ENCODE results near the gene SLC6A3.

The SLC6A3 gene

DNA sequence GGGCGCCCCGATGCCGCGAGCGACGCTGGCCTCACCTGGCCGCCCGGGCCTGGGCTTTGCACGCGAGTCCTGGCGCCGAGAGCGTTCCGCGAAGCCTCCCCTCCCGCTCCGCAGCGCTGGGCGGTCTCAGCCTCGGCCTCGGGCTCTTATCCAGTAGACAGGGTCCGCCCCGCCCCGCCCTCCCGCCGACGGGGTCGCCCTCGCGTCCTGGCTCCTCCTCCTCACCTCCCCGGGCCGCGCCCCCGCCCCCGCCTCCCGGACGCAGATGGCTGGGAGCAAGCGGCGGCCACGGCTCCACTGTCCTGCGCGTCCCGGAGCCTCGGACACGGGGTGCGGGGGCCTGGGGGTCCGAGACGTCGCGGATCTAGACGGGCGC is at the start of gene SLC6A3:
TSS of gene SLC6A3 (minus strand) at position 128 of the 376 bp plus-strand sequence. CDS start 2,243 bp downstream, outside the sequence.
- Histone ChIP-seq H3K9ac (ENCODE audit: low read depth, low read length) (peak within 1 kb of the TSS; percentile 58), H3K4me1 (ENCODE audit: insufficient read depth, low read length) (no peaks in the 10 kb centered on the region), H3K9me3 (ENCODE audit: control insufficient read depth, insufficient read depth, low read length) (no peaks in the 10 kb centered on the region), H3K36me3 (ENCODE audit: insufficient read depth, low read length) (no peaks in the 10 kb centered on the region)

DNA sequence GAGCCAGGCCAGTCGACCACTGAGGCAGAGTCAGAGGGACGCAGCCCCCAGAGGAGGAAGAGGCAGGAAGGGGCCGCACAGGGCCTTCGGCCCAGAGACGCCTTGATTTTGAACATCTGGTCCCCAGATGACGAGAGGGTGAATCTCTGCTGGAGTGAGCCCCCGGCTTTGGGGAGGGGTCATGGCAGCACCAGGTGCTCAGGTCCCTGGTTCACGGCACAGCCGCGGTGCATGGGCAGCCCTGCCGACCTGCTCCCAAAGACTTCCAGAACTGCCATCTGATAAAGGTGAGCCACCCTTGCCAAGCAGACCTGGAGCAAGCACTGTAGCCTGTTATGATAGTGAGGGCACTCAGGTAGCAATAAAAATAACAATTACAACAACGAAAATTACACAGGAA is 48.7 kb upstream of the SLC6A3 start:
- Histone ChIP-seq H3K9ac (ENCODE audit: low read depth, low read length) (no peak overlapping the region), H3K4me1 (ENCODE audit: insufficient read depth, low read length) (no peaks in the 10 kb centered on the region), H3K36me3 (ENCODE audit: insufficient read depth, low read length) (peaks cover 32% of the 10 kb centered on the region), H3K9me3 (ENCODE audit: control insufficient read depth, insufficient read depth, low read length) (no peaks in the 10 kb centered on the region)

DNA sequence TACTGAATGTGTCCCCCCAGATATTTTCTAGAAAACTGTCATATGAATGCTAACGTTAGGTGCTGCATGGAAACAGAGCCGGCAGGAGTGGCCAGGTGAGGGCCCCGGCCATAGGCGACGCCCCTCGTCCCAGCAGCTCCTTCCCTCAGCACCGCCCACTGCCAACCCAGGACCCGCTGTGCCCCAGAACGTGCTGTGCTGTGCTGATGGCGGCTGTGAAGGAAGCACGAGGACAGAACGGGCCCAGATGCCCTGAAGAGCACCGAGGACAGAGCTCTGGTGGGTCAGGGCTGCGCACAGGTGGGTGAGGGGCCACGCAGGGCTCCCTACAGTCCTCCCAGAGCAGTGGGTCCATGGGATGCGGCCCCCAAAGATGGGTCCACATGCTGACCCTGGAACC is 48.2 kb upstream of the SLC6A3 start:
- H3K9me3 ChIP-seq (ENCODE audit: control insufficient read depth, insufficient read depth, low read length), result no peaks in the 10 kb centered on the region
- peaks cover 36% of the 10 kb centered on the region for H3K36me3 ChIP-seq (ENCODE audit: insufficient read depth, low read length)
- no peaks in the 10 kb centered on the region for H3K4me1 ChIP-seq (ENCODE audit: insufficient read depth, low read length)
- no peak overlapping the region for H3K9ac ChIP-seq (ENCODE audit: low read depth, low read length)

- Histone ChIP-seq H3K9me3 (ENCODE audit: control insufficient read depth, insufficient read depth, low read length) (no peaks in the 10 kb centered on the region), H3K4me1 (ENCODE audit: insufficient read depth, low read length) (no peaks in the 10 kb centered on the region), H3K9ac (ENCODE audit: low read depth, low read length) (no peak overlapping the region), H3K36me3 (ENCODE audit: insufficient read depth, low read length) (peaks cover 40% of the 10 kb centered on the region)
Observed at GRCh38 chr5:1492757-1493156, 47.5 kb upstream of the SLC6A3 start.

- no peaks in the 10 kb centered on the region for H3K9me3 ChIP-seq (ENCODE audit: control insufficient read depth, insufficient read depth, low read length)
- no peaks in the 10 kb centered on the region for H3K4me1 ChIP-seq (ENCODE audit: insufficient read depth, low read length)
- peaks cover 46% of the 10 kb centered on the region for H3K36me3 ChIP-seq (ENCODE audit: insufficient read depth, low read length)
- H3K9ac ChIP-seq (ENCODE audit: low read depth, low read length), result no peak overlapping the region
Observed at GRCh38 chr5:1490376-1490775, 45.1 kb upstream of the SLC6A3 start.

DNA sequence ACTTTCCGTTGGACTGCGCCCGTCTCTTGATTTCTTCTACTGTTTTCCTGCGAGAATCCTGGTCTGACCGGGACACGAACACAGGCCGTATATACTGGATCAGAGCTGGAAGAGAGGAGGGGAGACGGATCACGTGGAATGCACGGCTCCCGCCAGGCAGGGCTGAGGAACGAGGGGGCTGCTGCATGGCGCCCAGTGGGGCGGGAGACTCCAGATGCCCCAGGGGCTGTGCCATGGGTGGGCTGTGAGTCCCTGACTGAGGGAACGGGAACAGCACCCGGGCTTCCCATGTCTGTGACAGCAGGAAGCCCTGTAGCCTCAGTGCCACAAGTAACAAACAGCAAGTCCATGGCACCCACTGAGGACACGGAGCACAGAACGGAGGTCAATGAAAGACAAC is 44.5 kb upstream of the SLC6A3 start:
- Histone ChIP-seq H3K36me3 (ENCODE audit: insufficient read depth, low read length) (peaks cover 43% of the 10 kb centered on the region), H3K9ac (ENCODE audit: low read depth, low read length) (no peak overlapping the region), H3K9me3 (ENCODE audit: control insufficient read depth, insufficient read depth, low read length) (no peaks in the 10 kb centered on the region), H3K4me1 (ENCODE audit: insufficient read depth, low read length) (no peaks in the 10 kb centered on the region)

DNA sequence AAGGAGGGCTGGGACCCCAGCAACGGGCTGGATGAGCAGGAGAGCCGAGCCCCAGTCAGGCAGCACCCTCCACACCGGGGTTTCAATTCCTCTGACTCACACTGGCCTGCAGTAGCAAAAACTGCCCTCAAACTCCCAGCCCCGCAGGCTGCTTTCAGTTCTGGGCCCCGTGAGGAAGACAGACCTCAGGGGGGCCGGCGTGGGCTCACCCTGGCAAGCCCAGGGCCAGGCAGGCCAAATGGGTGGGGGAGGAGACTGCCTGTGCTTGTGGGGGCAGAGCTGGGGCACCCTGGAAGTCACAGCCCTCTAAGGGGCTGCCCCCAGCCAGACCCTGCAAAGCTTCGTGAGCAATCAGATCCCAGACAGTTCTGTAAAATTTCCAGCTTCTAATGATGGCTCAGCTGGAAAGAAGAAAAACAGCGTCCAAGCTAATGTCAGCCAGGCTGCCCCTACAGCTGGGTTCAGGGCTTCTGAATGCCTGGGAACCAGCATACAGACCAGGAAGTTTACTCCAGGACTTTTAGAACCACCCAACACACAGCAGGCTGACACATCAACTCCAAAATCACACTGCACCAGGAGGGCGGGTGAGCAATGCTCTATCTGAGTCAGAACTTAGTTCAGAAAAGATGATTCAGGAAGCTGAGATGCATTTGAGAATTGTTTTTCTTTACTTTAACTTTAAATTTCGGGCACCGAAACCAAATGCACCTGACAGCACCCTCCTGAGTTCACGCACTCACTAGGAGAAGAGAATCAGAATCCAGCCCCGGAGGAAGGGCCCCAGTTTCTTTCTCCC is 43.8 kb upstream of the SLC6A3 start:
- Histone ChIP-seq H3K9me3 (ENCODE audit: control insufficient read depth, insufficient read depth, low read length) (no peaks in the 10 kb centered on the region), H3K4me1 (ENCODE audit: insufficient read depth, low read length) (no peaks in the 10 kb centered on the region), H3K36me3 (ENCODE audit: insufficient read depth, low read length) (peaks cover 40% of the 10 kb centered on the region), H3K9ac (ENCODE audit: low read depth, low read length) (no peak overlapping the region)

DNA sequence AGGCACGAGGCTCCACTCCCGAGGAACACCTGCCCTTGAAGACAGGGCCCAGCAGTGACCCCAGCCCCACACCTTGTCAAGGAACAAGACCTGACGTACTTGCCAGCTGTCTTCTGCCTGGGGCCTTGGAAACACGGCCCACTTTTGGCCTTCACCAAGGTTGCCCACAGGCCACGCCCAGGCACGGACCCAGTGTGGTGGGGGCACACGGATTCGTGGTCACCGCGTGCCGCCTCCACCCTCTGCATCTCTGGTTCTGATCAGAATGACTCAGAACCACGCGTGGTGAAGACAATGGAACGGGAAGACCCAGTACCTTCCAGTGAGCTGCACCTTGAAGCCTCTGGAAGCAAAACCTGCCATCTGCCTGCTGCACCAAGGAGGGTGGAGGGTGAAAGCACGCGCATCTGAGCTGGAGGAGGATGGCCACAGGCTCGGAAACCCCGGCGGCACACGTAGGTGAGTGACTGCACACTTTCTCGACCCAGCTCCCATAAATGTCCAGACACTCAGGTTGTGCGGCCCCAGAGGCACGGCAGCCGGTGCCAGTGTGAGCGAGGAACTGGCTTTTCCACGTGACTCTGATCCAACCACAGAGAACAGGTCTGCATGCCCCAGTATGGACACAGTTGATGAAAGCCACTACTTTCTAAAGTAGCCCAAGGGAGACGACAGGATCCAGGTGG is 42.0 kb upstream of the SLC6A3 start:
- no peaks in the 10 kb centered on the region for H3K4me1 ChIP-seq (ENCODE audit: insufficient read depth, low read length)
- H3K36me3 ChIP-seq (ENCODE audit: insufficient read depth, low read length), result peaks cover 33% of the 10 kb centered on the region
- no peak overlapping the region for H3K9ac ChIP-seq (ENCODE audit: low read depth, low read length)
- H3K9me3 ChIP-seq (ENCODE audit: control insufficient read depth, insufficient read depth, low read length), result no peaks in the 10 kb centered on the region

- no peak overlapping the region for H3K9ac ChIP-seq (ENCODE audit: low read depth, low read length)
- H3K4me1 ChIP-seq (ENCODE audit: insufficient read depth, low read length), result no peaks in the 10 kb centered on the region
- H3K9me3 ChIP-seq (ENCODE audit: control insufficient read depth, insufficient read depth, low read length), result no peaks in the 10 kb centered on the region
- peaks cover 24% of the 10 kb centered on the region for H3K36me3 ChIP-seq (ENCODE audit: insufficient read depth, low read length)
Observed at GRCh38 chr5:1486271-1486670, 41.0 kb upstream of the SLC6A3 start.

GRCh38 chr5:1485579-1486118 is 40.4 kb upstream of the SLC6A3 start:
- Histone ChIP-seq H3K9me3 (ENCODE audit: control insufficient read depth, insufficient read depth, low read length) (no peaks in the 10 kb centered on the region), H3K9ac (ENCODE audit: low read depth, low read length) (no peak overlapping the region), H3K36me3 (ENCODE audit: insufficient read depth, low read length) (peaks cover 19% of the 10 kb centered on the region), H3K4me1 (ENCODE audit: insufficient read depth, low read length) (no peaks in the 10 kb centered on the region)

- H3K9me3 ChIP-seq (ENCODE audit: control insufficient read depth, insufficient read depth, low read length), result no peaks in the 10 kb centered on the region
- no peak overlapping the region for H3K9ac ChIP-seq (ENCODE audit: low read depth, low read length)
- no peaks in the 10 kb centered on the region for H3K4me1 ChIP-seq (ENCODE audit: insufficient read depth, low read length)
- H3K36me3 ChIP-seq (ENCODE audit: insufficient read depth, low read length), result peaks cover 19% of the 10 kb centered on the region
Observed at GRCh38 chr5:1484730-1485578, 39.7 kb upstream of the SLC6A3 start.

DNA sequence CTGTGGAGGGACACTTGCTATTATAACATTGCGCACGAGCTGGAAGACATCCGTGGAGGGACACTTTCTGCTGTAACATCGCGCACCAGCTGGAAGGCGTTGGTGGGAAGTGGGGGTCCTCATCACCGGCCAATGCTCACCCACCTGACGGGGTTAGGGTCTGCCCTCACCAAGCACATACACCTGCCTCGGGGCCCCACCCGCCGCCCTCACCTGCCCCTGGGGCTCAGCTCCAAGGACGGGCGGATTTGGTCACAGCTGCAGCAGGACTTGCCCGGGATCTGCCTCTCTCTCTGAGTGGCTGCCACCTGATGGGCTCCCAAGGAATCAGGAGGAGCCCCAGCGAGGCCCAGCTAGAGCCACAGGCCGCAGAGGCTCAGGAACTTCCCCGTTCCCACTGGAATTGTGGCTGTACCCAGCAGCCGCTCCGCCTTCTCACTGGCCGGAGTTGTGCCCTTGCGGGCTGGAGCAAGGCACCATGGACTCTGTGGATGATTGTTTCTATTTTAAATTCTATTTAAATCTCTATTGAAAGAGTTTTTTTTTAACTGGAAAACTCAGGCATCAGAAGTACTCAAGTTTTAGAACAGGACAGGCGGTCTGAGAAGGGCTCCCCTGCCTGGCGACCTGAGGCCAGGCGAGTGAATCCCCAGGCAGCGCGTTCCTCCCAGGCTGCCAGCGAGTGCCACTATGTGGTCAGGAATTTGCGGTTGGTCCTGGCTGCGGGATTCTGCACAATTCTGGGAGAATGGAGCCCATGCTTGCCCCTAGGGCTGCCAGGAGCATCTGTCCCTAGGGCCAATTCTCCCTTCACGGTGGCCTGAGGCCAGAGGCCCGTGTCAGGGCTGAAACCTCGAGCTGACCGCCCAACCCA is 38.9 kb upstream of the SLC6A3 start:
- Histone ChIP-seq H3K9me3 (ENCODE audit: control insufficient read depth, insufficient read depth, low read length) (no peaks in the 10 kb centered on the region), H3K4me1 (ENCODE audit: insufficient read depth, low read length) (no peaks in the 10 kb centered on the region), H3K9ac (ENCODE audit: low read depth, low read length) (no peak overlapping the region), H3K36me3 (ENCODE audit: insufficient read depth, low read length) (peaks cover 20% of the 10 kb centered on the region)

DNA sequence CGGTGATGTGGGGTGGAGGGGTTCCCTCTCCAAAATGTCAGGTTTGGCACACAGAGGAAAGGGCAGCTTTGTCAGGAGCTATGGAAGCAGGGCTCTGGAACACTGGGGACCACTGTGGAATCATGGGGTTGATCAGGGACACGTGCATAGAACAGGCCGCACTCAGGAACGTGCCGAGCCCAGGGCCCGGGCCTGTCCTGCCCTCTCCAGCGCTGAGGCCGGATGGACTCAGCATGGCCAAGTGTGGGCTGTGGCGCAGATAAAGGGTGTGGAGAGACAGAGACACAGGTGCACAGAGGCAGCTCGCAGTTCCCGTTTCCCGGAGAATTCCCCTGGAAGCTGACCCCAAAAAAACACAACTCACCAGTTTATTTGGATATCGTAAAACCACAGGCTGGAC is 37.8 kb upstream of the SLC6A3 start:
- Histone ChIP-seq H3K4me1 (ENCODE audit: insufficient read depth, low read length) (no peaks in the 10 kb centered on the region), H3K36me3 (ENCODE audit: insufficient read depth, low read length) (peaks cover 24% of the 10 kb centered on the region), H3K9me3 (ENCODE audit: control insufficient read depth, insufficient read depth, low read length) (no peaks in the 10 kb centered on the region), H3K9ac (ENCODE audit: low read depth, low read length) (no peak overlapping the region)

- no peaks in the 10 kb centered on the region for H3K9me3 ChIP-seq (ENCODE audit: control insufficient read depth, insufficient read depth, low read length)
- H3K36me3 ChIP-seq (ENCODE audit: insufficient read depth, low read length), result peaks cover 23% of the 10 kb centered on the region
- no peaks in the 10 kb centered on the region for H3K4me1 ChIP-seq (ENCODE audit: insufficient read depth, low read length)
- no peak overlapping the region for H3K9ac ChIP-seq (ENCODE audit: low read depth, low read length)
Observed at GRCh38 chr5:1481959-1482331, 36.7 kb upstream of the SLC6A3 start.

Data from ES-I3 (cell line).